GM12878 (cell line): ENCODE measurements around the gene MTO1. TPM values are rescaled to one million over a fixed set of nuclear protein-coding genes. Genes with fewer than 3 reads are reported as not detected.
A peak's percentile ranks its signal among the peaks of the same experiment; 100 is the strongest.

Source experiments
- ATAC-seq: fragments of 200-7000 bp; cut with Tn5 transposase; 3 replicates; pipeline ENCODE4 v1.9.1; 2020; ENCODE audit warnings: mild to moderate bottlenecking, moderate library complexity
- BruUV-seq: library from RNA; stranded (reverse); fragments of 400-500 nt; replicated peaks from 2 replicates; lab custom pipeline; 2021; lab: Mats Ljungman, UMichigan
- CTCF ChIA-PET: fragments of 300-600 bp; sonication (Branson Sonifier 250); formaldehyde crosslinking; extraction: SDS; loops from one replicate; lab custom pipeline; 2021; ENCODE audit warnings: inconsistent platforms; lab: Yijun Ruan, JAX
- POLR2A ChIA-PET: fragments of 350-600 bp; formaldehyde crosslinking; extraction: SDS; loops from one replicate; lab custom pipeline; 2021; ENCODE audit warnings: inconsistent platforms; lab: Charles Lee
- RAD21 ChIA-PET: fragments of 300-600 bp; sonication (Branson Sonifier 250); formaldehyde crosslinking; loops from one replicate; lab custom pipeline; 2023; ENCODE audit warnings: antibody characterized with exemption; ENCODE audit not compliant: unreplicated experiment; lab: Charles Lee
- SMC1A ChIA-PET: fragments of 300-600 bp; sonication (Branson Sonifier 250); formaldehyde crosslinking; loops from one replicate; lab custom pipeline; 2023; ENCODE audit not compliant: unreplicated experiment, uncharacterized antibody; lab: Charles Lee
- DNase-seq: peaks from one replicate; pipeline ENCODE4 v3.0.0-alpha.2; 2011; ENCODE audit warnings: low read depth, low spot score
- FAIRE-seq: peaks from 3 replicates; lab custom pipeline; 2011; peaks lifted over from hg19 to GRCh38; lab: Jason Lieb, UNC
- H2AFZ ChIP-seq: 2 replicates; pipeline ENCODE4 v1.6.0; 2011; ENCODE audit warnings: low read depth, low read length, control low read depth; ENCODE audit not compliant: control insufficient read depth
- H3K27ac ChIP-seq: 2 replicates; pipeline ENCODE4 v1.5.1; 2011; ENCODE audit warnings: control low read depth; ENCODE audit not compliant: control insufficient read depth, insufficient read depth
- H3K27me3 ChIP-seq, 2 experiments: replicated peaks in 1 of 2; 2 replicates each; pipeline versions ENCODE4 v1.6.0 to v1.6.1; 2011; ENCODE audit warnings: low read length in 1 of 2; ENCODE audit not compliant: control insufficient read depth in 2 of 2, insufficient read depth in 2 of 2
- H3K36me3 ChIP-seq, 2 experiments: 2 replicates each; pipeline ENCODE4 v1.5.1; 2011; ENCODE audit warnings: low read length in 1 of 2; ENCODE audit not compliant: control insufficient read depth in 2 of 2, insufficient read depth in 2 of 2
- H3K4me1 ChIP-seq: 2 replicates; pipeline ENCODE4 v1.6.1; 2011; ENCODE audit warnings: mild to moderate bottlenecking, low read length, moderate library complexity, mixed read lengths; ENCODE audit not compliant: control insufficient read depth, insufficient read depth
- H3K4me2 ChIP-seq: 2 replicates; pipeline ENCODE4 v1.6.0; 2011; ENCODE audit warnings: control low read depth; ENCODE audit not compliant: control insufficient read depth, insufficient read depth
- H3K4me3 ChIP-seq: fragments of 200-600 bp; sonication (generic); 2 replicates; pipeline ENCODE4 v1.5.1; 2016
- H3K79me2 ChIP-seq: 2 replicates; pipeline ENCODE4 v1.6.0; 2011; ENCODE audit warnings: low read length; ENCODE audit not compliant: control insufficient read depth, insufficient read depth
- H3K9ac ChIP-seq: 2 replicates; pipeline ENCODE4 v1.8.0; 2011; ENCODE audit warnings: low read length, control low read depth, mixed read lengths; ENCODE audit not compliant: control insufficient read depth, insufficient read depth
- H3K9me3 ChIP-seq: replicated peaks from 3 replicates; pipeline ENCODE4 v1.5.1; 2011; ENCODE audit warnings: mild to moderate bottlenecking, low read length; ENCODE audit not compliant: control insufficient read depth, insufficient read depth
- H4K20me1 ChIP-seq: 2 replicates; pipeline ENCODE4 v1.6.0; 2011; ENCODE audit not compliant: control insufficient read depth, insufficient read depth
- BACH1 ChIP-seq: fragments of 450-650 bp; IDR thresholded peaks from 2 replicates; pipeline ENCODE4 v1.6.1; 2017; ENCODE audit warnings: mild to moderate bottlenecking, borderline replicate concordance
- BRCA1 ChIP-seq: IDR thresholded peaks from 2 replicates; pipeline ENCODE4 v1.6.1; 2011; ENCODE audit warnings: low read depth, low read length, improper control_type of control experiment
- CBX5 ChIP-seq: sonication (generic); IDR thresholded peaks from 2 replicates; pipeline ENCODE4 v1.6.1; 2016; ENCODE audit warnings: low read depth, moderate library complexity, mild to moderate bottlenecking, inconsistent platforms
- CHD2 ChIP-seq: IDR thresholded peaks from 2 replicates; pipeline ENCODE4 v1.6.1; 2011; ENCODE audit warnings: low read depth, low read length, improper control_type of control experiment, borderline replicate concordance
- CHD4 ChIP-seq: fragments of 200-600 bp; sonication (generic); IDR thresholded peaks from 2 replicates; pipeline ENCODE4 v1.6.1; 2016; ENCODE audit warnings: mild to moderate bottlenecking
- EP300 ChIP-seq, 2 experiments: fragments of 150-350 bp in 1 of 2; IDR thresholded peaks; 2 replicates each; pipeline ENCODE4 v1.6.1; 2011 to 2012; ENCODE audit warnings: low read depth in 2 of 2, low read length in 2 of 2, borderline replicate concordance in 1 of 2, improper control_type of control experiment in 1 of 2, inconsistent platforms in 1 of 2; ENCODE audit not compliant: control insufficient read depth in 1 of 2
- ESRRA ChIP-seq: IDR thresholded peaks from 2 replicates; pipeline ENCODE4 v1.6.1; 2012; ENCODE audit warnings: mild to moderate bottlenecking, low read length, improper control_type of control experiment
- FOS ChIP-seq: IDR thresholded peaks from 3 replicates; pipeline ENCODE4 v1.6.1; 2011; ENCODE audit warnings: borderline replicate concordance; ENCODE audit not compliant: insufficient read length; ENCODE audit errors: extremely low read depth
- GATAD2B ChIP-seq: fragments of 450-650 bp; conservative IDR thresholded peaks from 2 replicates; pipeline ENCODE4 v1.6.1; 2017; ENCODE audit warnings: low read depth, mild to moderate bottlenecking, moderate library complexity
- IKZF2 ChIP-seq, 2 experiments: fragments of 450-650 bp; IDR thresholded peaks; 2 replicates each; pipeline ENCODE4 v1.6.1; 2017; ENCODE audit warnings: mild to moderate bottlenecking in 2 of 2, moderate library complexity in 2 of 2
- KLF5 ChIP-seq: fragments of 450-650 bp; IDR thresholded peaks from 2 replicates; pipeline ENCODE4 v1.6.1; 2014; ENCODE audit warnings: mild to moderate bottlenecking; ENCODE audit not compliant: partially characterized antibody
- PAX5 ChIP-seq: IDR thresholded peaks from 2 replicates; pipeline ENCODE4 v1.6.1; 2011; ENCODE audit warnings: low read depth, low read length, borderline replicate concordance
- SMARCA5 ChIP-seq: fragments of 450-650 bp; IDR thresholded peaks from 2 replicates; pipeline ENCODE4 v1.6.1; 2017; ENCODE audit warnings: mild to moderate bottlenecking
- SP1 ChIP-seq: IDR thresholded peaks from one replicate; pipeline ENCODE4 v1.6.1; 2011; ENCODE audit warnings: low read depth, low read length
- TAF1 ChIP-seq: IDR thresholded peaks from 2 replicates; pipeline ENCODE4 v1.6.1; 2011; ENCODE audit warnings: mild to moderate bottlenecking, low read depth, low read length, borderline replicate concordance
- TARDBP ChIP-seq: IDR thresholded peaks from 2 replicates; pipeline ENCODE4 v1.6.1; 2016; ENCODE audit warnings: borderline replicate concordance
- TCF7 ChIP-seq: IDR thresholded peaks from 2 replicates; pipeline ENCODE4 v1.6.1; 2014; ENCODE audit warnings: antibody characterized with exemption, borderline replicate concordance
- WRNIP1 ChIP-seq: IDR thresholded peaks from 2 replicates; pipeline ENCODE4 v1.6.1; 2011; ENCODE audit warnings: low read depth, low read length, improper control_type of control experiment, borderline replicate concordance
- WGBS: methylation state at CpG from one replicate; pipeline ENCODE4 v1.1.6; 2016; ENCODE audit warnings: low lambda C conversion rate; ENCODE audit not compliant: insufficient replicate concordance, insufficient coverage; ENCODE audit errors: missing lambda C conversion rate; 5-methylcytosine and 5-hydroxymethylcytosine counted together
- in situ Hi-C: fragments of 300-500 bp; cut with MboI; formaldehyde crosslinking; loops from 9 replicates; pipeline ENCODE4 v1.14.3; 2018; ENCODE audit warnings: mixed read lengths
- intact Hi-C: fragments of 100-400 bp; cut with micrococcal nuclease; formaldehyde crosslinking; loops from one replicate; pipeline ENCODE4 v1.14.2; 2022; ENCODE audit not compliant: unreplicated experiment
- polyA plus RNA-seq, 11 experiments: library from polyadenylated mRNA; depleted of rRNA in 4 of 11; unstranded in 6 of 11; stranded (reverse) in 5 of 11; fragments of >200 nt; fragmentation: Nextera tagmentation in 4 of 11; fragmentation: Illumina TruSeq in 1 of 11; extraction: Ambion mirVana in 4 of 11; extraction: Trizol in 1 of 11; gene quantifications; 1 replicate in 1 of 11; 2 replicates in 10 of 11; pipeline versions ENCODE4 v1.2.1 to v1.2.3, GENCODE V29; 2011 to 2016; ENCODE audit warnings: inconsistent platforms in 2 of 11, missing spikeins in 2 of 11, low read depth in 1 of 11
- total RNA-seq, 4 experiments: library from RNA; depleted of rRNA in 3 of 4; stranded (reverse); fragments of >200 nt in 3 of 4; fragmentation: Illumina TruSeq in 1 of 4; extraction: Trizol in 1 of 4; gene quantifications; 2 replicates each; pipeline versions ENCODE4 v1.2.1 to v1.2.3, GENCODE V29; 2013 to 2021
- TF ChIP-seq, protein P1 (sequence below): fragments of 450-650 bp; IDR thresholded peaks from 2 replicates; pipeline ENCODE4 v1.6.1; 2016; ENCODE audit warnings: mild to moderate bottlenecking
- TF ChIP-seq, protein P2 (sequence below), 3 experiments: IDR thresholded peaks in 2 of 3; conservative IDR thresholded peaks in 1 of 3; 2 replicates each; pipeline ENCODE4 v1.5.1; 2011; ENCODE audit warnings: low read depth in 3 of 3, low read length in 3 of 3, mild to moderate bottlenecking in 3 of 3, control low read depth in 2 of 3, moderate library complexity in 2 of 3, inconsistent platforms in 1 of 3, mixed read lengths in 1 of 3; ENCODE audit not compliant: control insufficient read depth in 2 of 3, insufficient read depth in 1 of 3; ENCODE audit errors: extremely low read depth in 1 of 3
- TF ChIP-seq, protein P3 (sequence below): fragments of 450-650 bp; IDR thresholded peaks from 2 replicates; pipeline ENCODE4 v1.6.1; 2017; ENCODE audit warnings: low read depth, mild to moderate bottlenecking, moderate library complexity

Gene MTO1
- total and polyA plus RNA-seq, 10 of the 15 experiments (the other 5 are each of a cell fraction or from before 2014, with no cell fraction given): 24.8 to 53.6 (median 33.1) TPM

DNA sequence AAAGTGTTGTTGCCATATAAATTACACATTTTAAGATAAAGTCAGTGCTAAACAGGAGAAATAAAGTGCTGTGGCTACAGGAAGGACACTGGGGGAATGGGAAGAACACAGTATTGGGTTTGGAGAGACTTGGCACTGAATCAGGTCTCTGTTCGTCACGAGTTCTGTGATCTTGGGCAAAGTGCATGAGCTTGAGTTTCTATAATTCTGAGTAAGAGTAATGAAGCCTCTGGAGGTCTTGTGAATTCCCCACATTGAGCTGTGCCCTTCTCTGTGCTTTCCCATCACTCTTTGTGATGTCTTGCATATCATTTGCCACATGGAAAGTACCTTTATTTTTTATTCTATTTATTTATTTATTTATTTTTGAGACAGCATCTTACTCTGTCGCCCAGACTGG lies 76.1 kb downstream of the MTO1 start:
- 0% methylated on average over 3 of the region's 3 CpGs for WGBS
- TF ChIP-seq CBX5: no peak
- no peak for TF ChIP-seq CHD2
- no peak for TF ChIP-seq PAX5
- TF ChIP-seq WRNIP1: no peak
- TF ChIP-seq KLF5: no peak
- TF ChIP-seq ESRRA: no peak
- TF ChIP-seq IKZF2 (IDR thresholded peaks at IDR 0.05): 0 out of 4 replicates have a peak, but pooled peaks of 1 of the 2 experiments have one; percentile 10
- TF ChIP-seq, protein P1, sequence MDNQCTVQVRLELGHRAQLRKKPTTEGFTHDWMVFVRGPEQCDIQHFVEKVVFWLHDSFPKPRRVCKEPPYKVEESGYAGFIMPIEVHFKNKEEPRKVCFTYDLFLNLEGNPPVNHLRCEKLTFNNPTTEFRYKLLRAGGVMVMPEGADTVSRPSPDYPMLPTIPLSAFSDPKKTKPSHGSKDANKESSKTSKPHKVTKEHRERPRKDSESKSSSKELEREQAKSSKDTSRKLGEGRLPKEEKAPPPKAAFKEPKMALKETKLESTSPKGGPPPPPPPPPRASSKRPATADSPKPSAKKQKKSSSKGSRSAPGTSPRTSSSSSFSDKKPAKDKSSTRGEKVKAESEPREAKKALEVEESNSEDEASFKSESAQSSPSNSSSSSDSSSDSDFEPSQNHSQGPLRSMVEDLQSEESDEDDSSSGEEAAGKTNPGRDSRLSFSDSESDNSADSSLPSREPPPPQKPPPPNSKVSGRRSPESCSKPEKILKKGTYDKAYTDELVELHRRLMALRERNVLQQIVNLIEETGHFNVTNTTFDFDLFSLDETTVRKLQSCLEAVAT: no peak
- TF ChIP-seq EP300 (IDR thresholded peaks at IDR 0.05; ENCODE audit: borderline replicate concordance in 1 of 2, control insufficient read depth in 1 of 2, low read depth in 2 of 2, low read length in 2 of 2): no peak
- TF ChIP-seq, protein P2, sequence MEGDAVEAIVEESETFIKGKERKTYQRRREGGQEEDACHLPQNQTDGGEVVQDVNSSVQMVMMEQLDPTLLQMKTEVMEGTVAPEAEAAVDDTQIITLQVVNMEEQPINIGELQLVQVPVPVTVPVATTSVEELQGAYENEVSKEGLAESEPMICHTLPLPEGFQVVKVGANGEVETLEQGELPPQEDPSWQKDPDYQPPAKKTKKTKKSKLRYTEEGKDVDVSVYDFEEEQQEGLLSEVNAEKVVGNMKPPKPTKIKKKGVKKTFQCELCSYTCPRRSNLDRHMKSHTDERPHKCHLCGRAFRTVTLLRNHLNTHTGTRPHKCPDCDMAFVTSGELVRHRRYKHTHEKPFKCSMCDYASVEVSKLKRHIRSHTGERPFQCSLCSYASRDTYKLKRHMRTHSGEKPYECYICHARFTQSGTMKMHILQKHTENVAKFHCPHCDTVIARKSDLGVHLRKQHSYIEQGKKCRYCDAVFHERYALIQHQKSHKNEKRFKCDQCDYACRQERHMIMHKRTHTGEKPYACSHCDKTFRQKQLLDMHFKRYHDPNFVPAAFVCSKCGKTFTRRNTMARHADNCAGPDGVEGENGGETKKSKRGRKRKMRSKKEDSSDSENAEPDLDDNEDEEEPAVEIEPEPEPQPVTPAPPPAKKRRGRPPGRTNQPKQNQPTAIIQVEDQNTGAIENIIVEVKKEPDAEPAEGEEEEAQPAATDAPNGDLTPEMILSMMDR (IDR thresholded peaks at IDR 0.05 in 2 of 3, conservative IDR thresholded peaks at IDR 0.05 in 1 of 3; ENCODE audit: control insufficient read depth in 2 of 3, extremely low read depth in 1 of 3, insufficient read depth in 1 of 3, low read depth in 3 of 3, low read length in 3 of 3): no peak
- TF ChIP-seq BRCA1: no peak
- no peak for TF ChIP-seq TAF1
- no peak for TF ChIP-seq CHD4
- TF ChIP-seq GATAD2B: no peak
- TF ChIP-seq, protein P3, sequence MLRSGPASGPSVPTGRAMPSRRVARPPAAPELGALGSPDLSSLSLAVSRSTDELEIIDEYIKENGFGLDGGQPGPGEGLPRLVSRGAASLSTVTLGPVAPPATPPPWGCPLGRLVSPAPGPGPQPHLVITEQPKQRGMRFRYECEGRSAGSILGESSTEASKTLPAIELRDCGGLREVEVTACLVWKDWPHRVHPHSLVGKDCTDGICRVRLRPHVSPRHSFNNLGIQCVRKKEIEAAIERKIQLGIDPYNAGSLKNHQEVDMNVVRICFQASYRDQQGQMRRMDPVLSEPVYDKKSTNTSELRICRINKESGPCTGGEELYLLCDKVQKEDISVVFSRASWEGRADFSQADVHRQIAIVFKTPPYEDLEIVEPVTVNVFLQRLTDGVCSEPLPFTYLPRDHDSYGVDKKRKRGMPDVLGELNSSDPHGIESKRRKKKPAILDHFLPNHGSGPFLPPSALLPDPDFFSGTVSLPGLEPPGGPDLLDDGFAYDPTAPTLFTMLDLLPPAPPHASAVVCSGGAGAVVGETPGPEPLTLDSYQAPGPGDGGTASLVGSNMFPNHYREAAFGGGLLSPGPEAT: peak; percentile 67; the same call in 1 of the 2 replicates
- TF ChIP-seq TARDBP: no peak
- TF ChIP-seq BACH1: no peak
- no peak for TF ChIP-seq SMARCA5
- no peak for TF ChIP-seq SP1
- peak; percentile 34; the same call in 1 of the 2 replicates for TF ChIP-seq TCF7
- no peak for TF ChIP-seq FOS

More for the DNA sequence above, 76.1 kb downstream of the MTO1 start:
- intact Hi-C loops: no loop called here
- ChIA-PET SMC1A (interaction anchor here (0.9 to 3.0 kb wide), 12 partner anchors 8 to 68 kb away, joined by 3 to 24 read pairs (median 4); partner anchors contain the start of gene EEF1A1), RAD21 (interaction anchor here (0.7 to 2.8 kb wide), 14 partner anchors 11 to 116 kb away, joined by 3 to 14 read pairs (median 5); partner anchors contain the start of genes CGAS and EEF1A1), POLR2A (interaction anchor here (1.0 to 2.7 kb wide), 8 partner anchors 11 to 115 kb away, joined by 3 to 52 read pairs (median 4); partner anchors contain the start of gene EEF1A1), CTCF (interaction anchor here (0.7 to 3.1 kb wide), 9 partner anchors 11 to 73 kb away, joined by 3 to 23 read pairs (median 5); no protein-coding TSS in a partner anchor)
- peak overlapping the region; percentile 45 for H2AFZ ChIP-seq
- H4K20me1 ChIP-seq: no peaks in the 10 kb centered on the region
- in situ Hi-C loops: no loop called here
- DNase-seq (no peak), FAIRE-seq (no peak), ATAC-seq (peak; percentile 93)
- H3K9ac ChIP-seq: no peak overlapping the region
- no peaks in the 10 kb centered on the region for H3K36me3 ChIP-seq
- H3K27me3 ChIP-seq: no peaks in the 10 kb centered on the region
- no peaks in the 10 kb centered on the region for H3K4me1 ChIP-seq
- no peaks in the 10 kb centered on the region for H3K9me3 ChIP-seq
- BruUV-seq: no TSS peak
- H3K4me2 ChIP-seq: no peak overlapping the region
- no peak overlapping the region for H3K4me3 ChIP-seq
- H3K27ac ChIP-seq: 0 out of 2 replicates have a peak overlapping the region, but pooled peaks have one; percentile 6
- H3K79me2 ChIP-seq: no peaks in the 10 kb centered on the region
